PFSK-1 (cell line): Measurements from ENCODE around the gene GSK3B.

ENCODE experiments used
- FOXP2 ChIP-seq: optimal IDR thresholded peaks from 2 replicates; pipeline ENCODE3; 2011; ENCODE audit warnings: borderline replicate concordance, control low read depth, inconsistent platforms; ENCODE audit not compliant: insufficient read depth; ENCODE audit errors: extremely low read length, extremely low read depth
- POLR2AphosphoS5 ChIP-seq: IDR thresholded peaks from 2 replicates; pipeline ENCODE4 v1.6.1; 2012; ENCODE audit warnings: low read depth, mild to moderate bottlenecking, control low read depth, low read length, moderate library complexity
- SIN3A ChIP-seq: IDR thresholded peaks from 2 replicates; pipeline ENCODE4 v1.6.1; 2012; ENCODE audit warnings: mild to moderate bottlenecking, low read length, moderate library complexity, borderline replicate concordance; ENCODE audit not compliant: insufficient read depth
- TAF1 ChIP-seq: IDR thresholded peaks from 2 replicates; pipeline ENCODE4 v1.6.1; 2012; ENCODE audit warnings: low read length, control low read depth, borderline replicate concordance; ENCODE audit not compliant: insufficient read depth
- TF ChIP-seq, protein P1 (sequence below), 2 experiments: IDR thresholded peaks; 2 replicates each; pipeline versions ENCODE4 v1.6.1 to v1.8.0; 2011 to 2012; ENCODE audit warnings: low read depth in 2 of 2, low read length in 2 of 2, control low read depth in 1 of 2, inconsistent platforms in 1 of 2, mild to moderate bottlenecking in 1 of 2, moderate library complexity in 1 of 2; ENCODE audit not compliant: insufficient read depth in 1 of 2

Gene GSK3B

DNA sequence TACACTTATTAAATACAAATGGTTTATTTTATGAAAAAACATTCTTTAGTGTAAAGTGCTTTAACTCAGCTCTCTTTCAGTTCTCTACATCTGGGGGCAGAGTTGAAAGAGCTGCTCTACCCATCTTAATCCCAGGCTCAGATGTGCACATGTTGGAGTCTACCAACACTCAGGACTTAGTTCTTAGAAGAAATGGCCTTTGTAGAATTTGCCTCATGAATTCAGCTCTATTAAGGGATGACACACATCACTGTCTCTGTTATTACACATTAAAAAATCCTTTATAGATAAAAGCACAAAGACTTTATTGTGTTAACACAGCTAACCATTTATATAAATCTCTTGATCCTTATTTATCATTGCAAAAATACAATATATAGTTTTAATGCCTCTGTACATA lies 31.7 kb upstream of the GSK3B start:
- TF ChIP-seq TAF1 (no peak), POLR2AphosphoS5 (no peak), FOXP2 (no peak), SIN3A (no peak)
- TF ChIP-seq, protein P1, sequence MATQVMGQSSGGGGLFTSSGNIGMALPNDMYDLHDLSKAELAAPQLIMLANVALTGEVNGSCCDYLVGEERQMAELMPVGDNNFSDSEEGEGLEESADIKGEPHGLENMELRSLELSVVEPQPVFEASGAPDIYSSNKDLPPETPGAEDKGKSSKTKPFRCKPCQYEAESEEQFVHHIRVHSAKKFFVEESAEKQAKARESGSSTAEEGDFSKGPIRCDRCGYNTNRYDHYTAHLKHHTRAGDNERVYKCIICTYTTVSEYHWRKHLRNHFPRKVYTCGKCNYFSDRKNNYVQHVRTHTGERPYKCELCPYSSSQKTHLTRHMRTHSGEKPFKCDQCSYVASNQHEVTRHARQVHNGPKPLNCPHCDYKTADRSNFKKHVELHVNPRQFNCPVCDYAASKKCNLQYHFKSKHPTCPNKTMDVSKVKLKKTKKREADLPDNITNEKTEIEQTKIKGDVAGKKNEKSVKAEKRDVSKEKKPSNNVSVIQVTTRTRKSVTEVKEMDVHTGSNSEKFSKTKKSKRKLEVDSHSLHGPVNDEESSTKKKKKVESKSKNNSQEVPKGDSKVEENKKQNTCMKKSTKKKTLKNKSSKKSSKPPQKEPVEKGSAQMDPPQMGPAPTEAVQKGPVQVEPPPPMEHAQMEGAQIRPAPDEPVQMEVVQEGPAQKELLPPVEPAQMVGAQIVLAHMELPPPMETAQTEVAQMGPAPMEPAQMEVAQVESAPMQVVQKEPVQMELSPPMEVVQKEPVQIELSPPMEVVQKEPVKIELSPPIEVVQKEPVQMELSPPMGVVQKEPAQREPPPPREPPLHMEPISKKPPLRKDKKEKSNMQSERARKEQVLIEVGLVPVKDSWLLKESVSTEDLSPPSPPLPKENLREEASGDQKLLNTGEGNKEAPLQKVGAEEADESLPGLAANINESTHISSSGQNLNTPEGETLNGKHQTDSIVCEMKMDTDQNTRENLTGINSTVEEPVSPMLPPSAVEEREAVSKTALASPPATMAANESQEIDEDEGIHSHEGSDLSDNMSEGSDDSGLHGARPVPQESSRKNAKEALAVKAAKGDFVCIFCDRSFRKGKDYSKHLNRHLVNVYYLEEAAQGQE (IDR thresholded peaks at IDR 0.05; ENCODE audit: insufficient read depth in 1 of 2, low read depth in 2 of 2, low read length in 2 of 2) = no peak

DNA sequence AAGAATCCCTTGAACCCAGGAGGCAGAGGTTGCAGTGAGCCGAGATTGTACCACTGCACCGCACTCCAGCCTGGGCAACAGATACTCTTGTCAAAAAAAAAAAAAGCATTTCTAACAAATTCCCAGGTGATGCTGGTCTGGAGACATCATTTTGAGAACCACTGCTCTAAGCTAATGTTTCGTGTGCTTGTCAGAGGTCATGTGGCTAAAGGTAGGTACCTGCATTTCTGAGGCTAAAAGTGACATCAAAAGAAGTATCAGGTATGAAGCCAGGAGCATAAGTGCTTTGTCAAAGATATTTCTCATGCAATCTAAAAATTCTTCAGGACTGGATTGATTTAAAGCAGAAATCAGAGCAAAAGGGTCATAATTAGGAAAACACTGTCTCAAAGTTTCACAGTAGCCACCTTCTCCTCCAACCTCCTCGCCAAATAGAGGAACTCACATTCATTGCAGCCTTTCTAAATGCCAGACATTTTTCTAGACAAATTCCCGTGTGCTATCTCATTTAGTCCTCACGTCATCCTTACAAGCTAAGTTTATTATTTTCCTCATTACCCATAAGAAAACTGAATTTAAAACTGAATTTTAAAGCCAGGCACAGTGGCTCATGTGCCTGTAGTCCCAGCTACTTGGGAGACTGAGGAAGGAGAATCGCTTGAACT lies 25.7 kb upstream of the GSK3B start:
- TF ChIP-seq TAF1 (no peak), POLR2AphosphoS5 (no peak), FOXP2 (no peak), SIN3A (no peak)
- TF ChIP-seq, protein P1 (IDR thresholded peaks at IDR 0.05; ENCODE audit: insufficient read depth in 1 of 2, low read depth in 2 of 2, low read length in 2 of 2) = no peak

DNA sequence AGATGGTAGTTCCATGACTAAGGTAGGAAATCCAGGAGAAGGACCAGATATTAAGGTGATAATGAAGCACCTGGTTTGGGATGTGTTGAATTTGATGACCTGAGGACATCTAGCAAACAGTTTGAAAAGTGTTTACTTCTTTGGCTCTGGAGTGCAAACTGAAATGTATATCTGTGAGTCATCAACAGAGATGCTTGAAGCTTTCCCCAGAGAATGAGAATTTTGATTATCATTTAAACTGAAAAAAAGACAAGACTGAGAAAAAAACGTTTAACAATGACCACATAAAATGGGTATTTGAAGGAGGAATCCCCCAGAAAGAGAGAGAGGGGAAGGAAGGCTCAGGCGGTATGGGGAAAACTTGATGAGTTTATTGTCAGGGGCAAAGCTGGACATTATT lies 20.7 kb upstream of the GSK3B start:
- TF ChIP-seq FOXP2 (no peak), SIN3A (no peak), POLR2AphosphoS5 (no peak), TAF1 (no peak)
- TF ChIP-seq, protein P1 (IDR thresholded peaks at IDR 0.05; ENCODE audit: insufficient read depth in 1 of 2, low read depth in 2 of 2, low read length in 2 of 2) = no peak

DNA sequence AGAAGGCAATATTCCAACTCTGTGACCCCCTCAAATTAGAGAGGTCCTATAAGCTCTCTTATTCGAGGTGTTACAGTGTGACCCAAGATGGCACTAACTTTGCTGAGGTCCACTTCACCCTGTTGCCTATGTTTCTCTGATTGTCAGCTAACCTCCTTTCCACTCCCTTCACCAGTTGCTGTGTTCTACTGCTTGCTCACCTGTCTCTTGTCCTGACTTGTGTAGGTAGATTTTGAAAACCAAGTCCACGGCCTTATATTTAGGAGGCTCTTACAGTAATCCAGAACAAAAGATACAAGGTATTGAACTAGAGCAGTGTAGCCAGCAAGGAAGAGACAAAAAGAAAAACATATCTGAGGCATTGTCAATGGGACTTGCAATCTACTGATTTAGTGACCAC lies 20.1 kb upstream of the GSK3B start:
- TF ChIP-seq, protein P1 (IDR thresholded peaks at IDR 0.05; ENCODE audit: insufficient read depth in 1 of 2, low read depth in 2 of 2, low read length in 2 of 2) = no peak
- no peak for TF ChIP-seq POLR2AphosphoS5
- no peak for TF ChIP-seq TAF1
- no peak for TF ChIP-seq FOXP2
- no peak for TF ChIP-seq SIN3A
